Gastrocnemius medialis (tissue), 4 donors: ENCODE measurements around the gene SCAI. TPM values are rescaled to one million over a fixed set of nuclear protein-coding genes. Genes with fewer than 3 reads are reported as not detected.

ENCODE experiments used
- total RNA-seq, 4 donors: library from RNA; depleted of rRNA; stranded (reverse); fragments of >200 nt; gene quantifications; one replicate each; pipeline versions ENCODE4 v1.1.0 to v1.2.3, GENCODE V29; 2016

The SCAI gene
- total RNA-seq, 4 donors from 2014 or later = 1.1 to 4.7 (median 3.4) TPM

Other genes starting within 250 kb of the SCAI start
- gene GOLGA1, start 202.4 kb downstream of the SCAI start, total RNA-seq = 10 to 100 TPM; 12.2 to 20.5 (median 18.6) TPM
- 10 to 100 TPM; 49.4 to 80.6 (median 73.6) TPM for gene PPP6C, start 46.3 kb upstream of the SCAI start, total RNA-seq
- 10 to 100 TPM in 3 of 4 donors, 1 to 10 TPM in 1; 8.7 to 15.0 (median 13.4) TPM for gene RABEPK, start 57.0 kb upstream of the SCAI start, total RNA-seq
- gene HSPA5, start 97.8 kb upstream of the SCAI start, total RNA-seq = 10 to 100 TPM; 39.9 to 69.3 (median 46.0) TPM
- gene GAPVD1, start 118.3 kb upstream of the SCAI start, total RNA-seq = 10 to 100 TPM; 46.9 to 66.8 (median 53.6) TPM